ENCODE measurements around the gene GPX6. TPM values are rescaled to one million over a fixed set of nuclear protein-coding genes. Genes with fewer than 3 reads are reported as not detected.

The GPX6 gene
- total and polyA plus RNA-seq, 2 of the 13 experiments (the other 11 are each of a cell fraction or from before 2014, with no cell fraction given), result not detected

- TF ChIP-seq ZNF614 (CRISPR knock-in tag; IDR thresholded peaks at IDR 0.05; ENCODE audit: borderline replicate concordance) (no peak), MAX (IDR thresholded peaks at IDR 0.05) (no peak), ZNF749 (CRISPR knock-in tag; IDR thresholded peaks at IDR 0.05; ENCODE audit: borderline replicate concordance) (no peak), SETDB1 (CRISPR knock-in tag; IDR thresholded peaks at IDR 0.05; ENCODE audit: borderline replicate concordance) (no peak), ZNF180 (CRISPR knock-in tag; IDR thresholded peaks at IDR 0.05; ENCODE audit: borderline replicate concordance, low read depth) (no peak), IRX3 (CRISPR knock-in tag; IDR thresholded peaks at IDR 0.05; ENCODE audit: borderline replicate concordance, low read depth) (no peak), MAFG (CRISPR knock-in tag; IDR thresholded peaks at IDR 0.05) (no peak), ZNF326 (CRISPR knock-in tag; IDR thresholded peaks at IDR 0.05; ENCODE audit: borderline replicate concordance) (no peak), AGO2 (optimal IDR thresholded peaks at IDR 0.05; ENCODE audit: low read depth, low read length) (no peak)
Observed at GRCh38 chr6:28506807-28507475, 8.7 kb downstream of the GPX6 start (continued).

- H3K27ac ChIP-seq (ENCODE audit: extremely low read length, insufficient read depth, low read length), result no peak overlapping the region
- no peak overlapping the region for H3K9ac ChIP-seq (ENCODE audit: insufficient read depth, low read depth, low read length)
- ATAC-seq (no peak), DNase-seq (ENCODE audit: low spot score) (no peak), FAIRE-seq (no peak)
- TF ChIP-seq SRF (IDR thresholded peaks at IDR 0.05; ENCODE audit: low read depth, low read length), result no peak
- CTCF ChIA-PET (ENCODE audit: low intra/inter-chr PET ratio, low total read pairs), result no interaction called here
- in situ Hi-C loops (cut with HindIII; ENCODE audit: extremely low pct_ligation_motif_present, low pct_unique_long_range_greater_than_20kb) (no loop called here), intact Hi-C loops (cut with micrococcal nuclease; ENCODE audit: unreplicated experiment) (no loop called here)
- H3K79me2 ChIP-seq (ENCODE audit: insufficient read depth, low read length), result no peaks in the 10 kb centered on the region
- BruUV-seq (replicated peaks), result no TSS peak
- no peaks in the 10 kb centered on the region for H3K9me3 ChIP-seq (ENCODE audit: low read length)
- POLR2A ChIA-PET, result no interaction called here
- H4K20me1 ChIP-seq (ENCODE audit: insufficient read depth, low read length), result no peaks in the 10 kb centered on the region
- no peak overlapping the region for H3K4me2 ChIP-seq (ENCODE audit: low read depth, low read length)
- no peaks in the 10 kb centered on the region for H3K36me3 ChIP-seq (replicated peaks in 1 of 2; ENCODE audit: control insufficient read depth in 1 of 2, insufficient read depth in 2 of 2, low read length in 2 of 2)
- H3K4me3 ChIP-seq (replicated peaks in 1 of 3; ENCODE audit: insufficient read depth in 1 of 3, low read depth in 2 of 3, low read length in 3 of 3), result no peak overlapping the region
- H3K27me3 ChIP-seq (ENCODE audit: control insufficient read depth in 1 of 2, insufficient read depth in 2 of 2, low read length in 2 of 2), result peaks cover 2 to 3% of the 10 kb centered on the region in 2 experiments; a peak in 3 of 5 replicates
- peaks cover 8% of the 10 kb centered on the region; the same call in 1 of the 2 replicates for H3K4me1 ChIP-seq (ENCODE audit: insufficient read depth, low read length)
- H2AFZ ChIP-seq (ENCODE audit: low read length), result no peak overlapping the region
- WGBS (ENCODE audit: low lambda C conversion rate), result 36% methylated on average over 1 of the region's 1 CpG
Observed at GRCh38 chr6:28505733-28506132, 9.9 kb downstream of the GPX6 start.
